Muscle layer of duodenum (tissue), 2 donors: ENCODE data around the gene MYBPH.

Experiments used
- H3K27ac ChIP-seq: one replicate; pipeline ENCODE4 v1.7.0; 2013; ENCODE audit warnings: mild to moderate bottlenecking, low read length
- H3K27me3 ChIP-seq: one replicate; pipeline ENCODE4 v1.7.0; 2013; ENCODE audit warnings: low read depth, mild to moderate bottlenecking, control low read depth, low read length
- H3K36me3 ChIP-seq, 2 donors: one replicate each; pipeline ENCODE4 v1.7.0; 2013; ENCODE audit warnings: low read length in 2 of 2, control low read depth in 1 of 2, mild to moderate bottlenecking in 1 of 2; ENCODE audit not compliant: insufficient read depth in 2 of 2, control insufficient read depth in 1 of 2
- H3K4me1 ChIP-seq, 2 donors: one replicate each; pipeline ENCODE4 v1.7.0; 2013; ENCODE audit warnings: low read length in 2 of 2, mild to moderate bottlenecking in 2 of 2, control low read depth in 1 of 2, moderate library complexity in 1 of 2; ENCODE audit not compliant: insufficient read depth in 2 of 2, control insufficient read depth in 1 of 2
- H3K4me3 ChIP-seq, 2 donors: one replicate each; pipeline ENCODE4 v1.7.0; 2013; ENCODE audit warnings: low read length in 2 of 2, low read depth in 1 of 2, mild to moderate bottlenecking in 1 of 2
- H3K9me3 ChIP-seq, 2 donors: one replicate each; pipeline ENCODE4 v1.7.0; 2013; ENCODE audit warnings: low read length in 2 of 2, control low read depth in 1 of 2, mild to moderate bottlenecking in 1 of 2; ENCODE audit not compliant: control insufficient read depth in 1 of 2
- donor health status: healthy.

The MYBPH gene

DNA sequence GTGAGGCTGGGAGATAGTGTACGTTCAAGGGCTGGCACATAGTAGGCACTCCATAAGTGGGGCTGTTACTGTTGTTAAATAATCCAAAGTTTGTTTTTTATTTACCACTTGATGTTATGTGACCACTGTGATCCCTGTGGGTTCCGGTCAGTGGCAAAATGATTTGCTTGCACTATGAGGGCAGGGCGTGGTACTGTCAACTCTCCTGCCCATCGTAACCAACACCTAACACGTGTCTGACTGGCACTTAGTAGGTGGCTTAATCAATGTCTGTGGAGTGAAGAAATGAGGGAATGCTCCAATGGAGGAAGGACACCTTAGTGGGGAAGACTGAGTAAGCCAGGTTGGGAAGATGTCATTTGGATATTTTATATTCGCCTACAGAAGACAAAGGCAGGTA lies 33.5 kb downstream of the MYBPH start:
- no peaks in the 10 kb centered on the region for H3K9me3 ChIP-seq
- H3K4me1 ChIP-seq = no peaks in the 10 kb centered on the region
- H3K27ac ChIP-seq = no peak overlapping the region
- no peak overlapping the region for H3K4me3 ChIP-seq
- no peaks in the 10 kb centered on the region for H3K36me3 ChIP-seq
- peaks cover 4% of the 10 kb centered on the region for H3K27me3 ChIP-seq

DNA sequence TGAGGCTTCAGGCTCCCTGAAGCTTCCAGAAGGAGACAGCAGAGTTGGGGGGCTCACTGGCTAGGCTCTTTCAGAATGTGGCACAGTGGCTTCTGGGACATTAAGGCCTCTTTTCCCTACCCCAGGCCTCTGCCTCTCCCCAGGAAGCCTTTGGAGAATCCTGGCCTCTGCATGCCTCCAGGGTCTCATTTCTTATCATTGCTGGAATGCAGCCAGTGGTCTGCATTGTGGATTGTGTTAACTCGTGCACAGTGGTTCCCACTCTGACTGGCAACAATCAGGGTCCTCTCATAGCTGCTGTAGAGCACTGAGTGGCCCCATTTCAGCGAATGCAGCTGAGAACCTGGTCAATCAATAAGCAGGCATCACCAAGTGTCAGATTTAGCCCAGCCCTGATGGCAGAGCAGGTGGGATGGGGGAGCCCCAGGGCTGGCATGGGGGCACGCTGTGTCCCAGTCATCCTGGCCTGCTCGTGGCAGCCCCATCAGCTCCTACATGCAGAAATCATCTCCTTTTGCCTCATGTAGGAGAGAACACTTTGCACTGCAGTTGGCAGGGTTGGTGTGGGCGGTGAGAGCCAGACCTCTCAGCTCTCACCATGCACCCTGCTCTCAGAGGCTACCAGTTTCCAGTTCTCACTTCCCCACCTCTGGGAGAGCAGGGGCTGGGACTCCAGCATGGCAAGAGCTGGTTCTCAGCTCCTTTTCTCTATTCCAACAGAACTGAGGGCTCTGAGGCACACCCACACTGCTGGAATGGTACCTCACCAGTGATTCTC lies 34.7 kb downstream of the MYBPH start:
- Histone ChIP-seq H3K36me3 (no peaks in the 10 kb centered on the region), H3K4me1 (no peaks in the 10 kb centered on the region), H3K9me3 (no peaks in the 10 kb centered on the region), H3K27me3 (peaks cover 4% of the 10 kb centered on the region), H3K4me3 (no peak overlapping the region), H3K27ac (no peak overlapping the region)

DNA sequence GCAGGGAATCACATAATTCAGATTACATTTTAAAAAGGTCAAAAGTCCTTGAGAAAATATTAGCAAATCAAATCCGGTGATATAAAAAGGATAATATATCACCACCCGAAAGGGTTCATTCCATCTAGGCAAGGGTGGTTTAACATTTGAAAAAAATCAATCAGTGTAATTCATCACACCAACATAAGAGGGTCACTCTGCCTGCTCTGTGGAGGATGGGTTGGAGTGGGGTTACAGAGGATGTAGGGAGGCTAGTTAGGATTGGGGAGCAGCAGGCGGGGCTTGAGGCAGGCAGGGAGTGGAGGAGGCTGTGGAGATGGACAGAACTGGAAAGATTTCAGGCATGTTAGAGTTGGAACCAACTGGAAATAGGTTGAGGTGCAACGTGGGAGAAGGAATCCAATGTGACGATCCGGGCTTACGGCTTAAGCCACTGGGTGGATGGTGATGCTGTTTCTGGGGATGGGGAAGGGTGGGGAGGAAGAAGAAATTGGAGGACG lies 35.6 kb downstream of the MYBPH start:
- H3K27ac ChIP-seq = no peak overlapping the region
- H3K9me3 ChIP-seq = no peaks in the 10 kb centered on the region
- no peaks in the 10 kb centered on the region for H3K36me3 ChIP-seq
- H3K4me1 ChIP-seq = no peaks in the 10 kb centered on the region
- peaks cover 4% of the 10 kb centered on the region for H3K27me3 ChIP-seq
- H3K4me3 ChIP-seq = no peak overlapping the region

DNA sequence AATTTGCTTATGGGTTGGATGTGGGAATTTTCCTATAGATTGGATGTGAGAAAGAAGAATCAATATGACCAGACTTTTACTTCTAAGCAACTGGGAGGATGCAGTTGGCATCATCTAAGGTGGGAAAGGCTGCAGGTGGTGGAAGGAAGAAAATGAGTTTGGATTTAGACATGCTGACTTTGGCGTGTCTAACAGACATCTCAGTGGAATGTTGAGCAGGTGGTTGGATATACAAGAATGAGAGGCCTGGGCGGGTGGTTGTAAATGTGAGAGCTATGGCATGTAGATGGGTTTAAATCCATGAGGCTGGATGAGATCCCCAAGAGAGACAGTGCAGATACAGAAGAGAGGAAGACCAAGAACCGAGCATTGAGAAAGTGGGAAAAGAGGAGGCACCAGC lies 37.6 kb downstream of the MYBPH start:
- Histone ChIP-seq H3K4me1 (no peaks in the 10 kb centered on the region), H3K27ac (no peak overlapping the region), H3K4me3 (no peak overlapping the region), H3K36me3 (no peaks in the 10 kb centered on the region), H3K9me3 (no peaks in the 10 kb centered on the region), H3K27me3 (peaks cover 4% of the 10 kb centered on the region)

DNA sequence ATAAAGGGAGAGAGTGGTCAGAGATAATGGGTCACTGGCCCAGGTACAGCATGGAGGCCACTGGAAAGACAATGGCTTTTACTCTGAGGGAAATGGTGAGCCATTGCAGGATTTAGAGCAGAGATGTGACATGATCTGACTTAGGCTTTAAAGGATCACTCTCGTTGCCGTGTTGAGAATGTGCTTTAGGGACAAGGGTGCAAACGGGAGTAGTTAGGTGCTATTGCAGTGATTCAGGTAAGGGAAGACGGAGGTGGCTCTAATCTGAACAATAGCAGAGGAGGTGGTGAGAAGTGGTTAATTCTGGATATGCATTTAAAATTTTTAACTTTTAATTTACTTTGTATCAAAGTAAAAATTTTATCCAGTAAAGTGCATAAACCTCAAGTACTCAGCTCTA lies 38.3 kb downstream of the MYBPH start:
- H3K4me3 ChIP-seq = no peak overlapping the region
- no peak overlapping the region for H3K27ac ChIP-seq
- no peaks in the 10 kb centered on the region for H3K4me1 ChIP-seq
- H3K9me3 ChIP-seq = no peaks in the 10 kb centered on the region
- peaks cover 4% of the 10 kb centered on the region for H3K27me3 ChIP-seq
- no peaks in the 10 kb centered on the region for H3K36me3 ChIP-seq

DNA sequence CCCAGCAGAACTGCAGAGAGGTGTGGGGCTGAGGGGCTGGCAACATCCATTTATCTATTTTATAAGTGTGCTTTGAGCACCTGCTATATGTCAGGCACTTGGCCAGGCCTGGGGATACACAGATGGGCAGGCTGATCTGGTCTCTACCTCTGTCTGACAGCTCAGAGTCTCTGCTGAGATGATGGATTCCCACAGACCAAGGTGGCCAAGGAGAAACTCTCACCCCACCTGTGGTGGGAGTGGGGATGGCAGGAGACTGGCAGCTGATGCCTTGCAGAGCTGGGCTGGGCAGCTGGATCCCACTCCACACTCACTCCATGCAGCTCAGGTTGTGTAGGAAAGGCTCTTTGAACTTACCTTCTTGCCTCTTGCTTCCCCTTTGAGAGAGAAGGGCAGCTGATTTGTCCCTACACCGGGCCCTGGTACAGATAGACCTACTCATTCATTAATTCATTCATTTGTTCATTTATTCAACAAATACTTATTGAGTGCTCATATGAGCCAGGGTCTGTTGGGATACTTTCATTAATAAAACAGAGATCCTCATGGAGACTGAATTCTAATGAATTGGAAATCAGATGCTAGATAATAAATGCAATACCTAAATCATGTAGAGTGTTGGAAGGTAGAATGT lies 39.1 kb downstream of the MYBPH start:
- H3K9me3 ChIP-seq = no peaks in the 10 kb centered on the region
- no peak overlapping the region for H3K27ac ChIP-seq
- H3K4me1 ChIP-seq = no peaks in the 10 kb centered on the region
- H3K36me3 ChIP-seq = no peaks in the 10 kb centered on the region
- no peak overlapping the region for H3K4me3 ChIP-seq
- H3K27me3 ChIP-seq = no peaks in the 10 kb centered on the region

DNA sequence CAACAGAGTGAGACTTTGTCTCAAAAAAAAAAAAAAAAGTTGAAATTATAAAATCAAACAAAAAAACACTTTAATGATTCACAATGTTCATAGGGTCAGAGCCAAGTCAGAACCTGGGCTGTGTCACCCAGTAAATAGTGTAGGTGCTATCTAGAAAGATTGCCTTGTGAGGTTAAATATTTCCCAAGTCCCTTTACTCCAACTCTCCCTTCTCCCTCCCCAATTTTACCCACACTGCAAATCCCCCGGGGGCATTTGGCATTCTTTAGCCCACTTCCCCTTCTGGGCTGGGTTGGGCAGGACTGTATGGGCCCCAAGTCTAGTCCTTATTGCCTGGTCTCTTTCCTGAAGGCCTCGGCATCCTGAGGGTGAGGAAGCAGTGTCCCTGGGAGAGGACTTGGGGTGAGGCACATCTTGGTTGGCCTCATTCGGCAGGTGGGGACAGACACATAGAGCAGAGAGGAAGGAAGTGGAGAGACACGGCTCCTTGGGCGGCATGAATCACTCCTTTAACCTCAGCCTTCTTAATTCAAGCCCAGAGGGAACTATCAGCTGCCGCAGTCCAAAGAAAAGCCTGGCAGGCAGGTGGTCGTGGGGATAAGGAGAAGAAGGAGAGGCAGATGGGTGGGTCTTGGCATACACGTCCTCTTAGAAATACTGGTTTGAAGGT lies 39.9 kb downstream of the MYBPH start:
- Histone ChIP-seq H3K27me3 (no peaks in the 10 kb centered on the region), H3K9me3 (no peaks in the 10 kb centered on the region), H3K4me3 (no peak overlapping the region), H3K27ac (no peak overlapping the region), H3K36me3 (no peaks in the 10 kb centered on the region), H3K4me1 (no peaks in the 10 kb centered on the region)

DNA sequence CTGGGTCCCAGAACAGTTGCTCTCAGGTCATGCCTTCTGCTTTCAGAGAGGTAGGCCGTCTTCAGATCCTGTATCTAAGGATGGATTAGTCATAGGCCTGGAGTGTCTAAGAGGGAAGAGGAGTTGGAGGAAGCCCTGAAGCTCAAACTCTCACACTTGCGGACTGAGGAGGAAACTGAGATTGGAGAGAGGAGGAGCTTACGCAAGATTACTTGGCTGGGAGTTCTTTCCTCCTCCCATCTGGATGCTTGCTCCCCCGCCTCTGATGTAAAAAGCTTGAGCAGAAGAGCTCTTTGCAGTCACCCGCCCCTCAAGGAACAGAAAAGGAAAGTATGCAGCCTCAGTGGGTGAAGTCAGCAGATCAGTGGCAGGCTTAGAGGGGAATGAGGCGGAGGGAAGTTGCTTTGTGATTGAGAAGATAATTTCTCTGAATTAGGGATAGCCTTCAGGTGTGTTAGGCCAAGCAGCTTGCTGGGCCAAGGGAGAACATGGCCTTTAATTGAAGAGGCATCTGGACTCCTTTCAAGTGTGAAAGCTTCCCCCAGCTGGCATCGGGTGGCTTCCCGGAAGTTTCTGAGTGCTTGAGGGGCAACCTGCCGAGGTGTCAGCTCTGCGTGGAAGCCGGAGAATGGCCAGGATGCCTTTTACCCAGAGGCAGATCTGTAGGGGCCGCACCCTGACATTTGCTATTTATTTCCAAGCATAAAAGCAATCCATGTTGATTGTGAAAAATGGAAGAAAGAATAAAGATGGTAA lies 41.5 kb downstream of the MYBPH start:
- Histone ChIP-seq H3K4me3 (no peak overlapping the region), H3K27ac (no peak overlapping the region), H3K9me3 (no peaks in the 10 kb centered on the region), H3K4me1 (peaks cover 0 to 9% of the 10 kb centered on the region in 2 donors), H3K36me3 (no peaks in the 10 kb centered on the region), H3K27me3 (no peaks in the 10 kb centered on the region)

DNA sequence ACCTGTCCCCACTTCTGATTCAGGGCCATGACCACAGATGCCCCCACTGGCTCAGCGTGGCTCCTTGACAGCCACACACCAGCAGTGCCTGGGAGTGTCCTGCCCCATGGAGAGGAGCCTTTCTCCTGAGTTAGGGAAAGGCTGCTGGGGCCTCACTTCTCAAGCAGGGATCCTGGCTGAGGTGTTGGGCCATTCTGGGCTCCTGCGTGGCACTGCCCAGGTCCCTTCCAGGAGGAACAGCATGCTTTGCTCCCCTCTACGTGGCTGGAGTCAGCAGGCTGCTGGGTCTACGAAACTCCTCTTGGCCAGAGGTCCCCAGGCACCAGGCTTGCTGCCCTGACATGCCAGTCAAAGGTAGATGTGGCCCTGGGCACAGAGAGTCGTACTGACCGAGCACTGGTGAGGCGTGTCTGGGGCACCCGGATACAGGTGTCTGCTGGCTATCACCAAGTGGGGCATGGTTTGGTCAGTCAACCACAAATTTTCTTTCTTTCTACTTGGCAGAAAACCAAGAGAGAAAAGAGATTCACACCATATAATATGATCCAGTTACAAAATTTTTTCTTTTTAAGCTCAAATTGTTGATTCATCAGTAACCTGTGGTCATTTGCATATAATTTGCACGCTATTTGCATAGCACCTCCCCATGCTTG lies 44.0 kb downstream of the MYBPH start:
- Histone ChIP-seq H3K27ac (no peak overlapping the region), H3K4me1 (peaks cover 4 to 28% of the 10 kb centered on the region in 2 donors), H3K4me3 (no peak overlapping the region)

DNA sequence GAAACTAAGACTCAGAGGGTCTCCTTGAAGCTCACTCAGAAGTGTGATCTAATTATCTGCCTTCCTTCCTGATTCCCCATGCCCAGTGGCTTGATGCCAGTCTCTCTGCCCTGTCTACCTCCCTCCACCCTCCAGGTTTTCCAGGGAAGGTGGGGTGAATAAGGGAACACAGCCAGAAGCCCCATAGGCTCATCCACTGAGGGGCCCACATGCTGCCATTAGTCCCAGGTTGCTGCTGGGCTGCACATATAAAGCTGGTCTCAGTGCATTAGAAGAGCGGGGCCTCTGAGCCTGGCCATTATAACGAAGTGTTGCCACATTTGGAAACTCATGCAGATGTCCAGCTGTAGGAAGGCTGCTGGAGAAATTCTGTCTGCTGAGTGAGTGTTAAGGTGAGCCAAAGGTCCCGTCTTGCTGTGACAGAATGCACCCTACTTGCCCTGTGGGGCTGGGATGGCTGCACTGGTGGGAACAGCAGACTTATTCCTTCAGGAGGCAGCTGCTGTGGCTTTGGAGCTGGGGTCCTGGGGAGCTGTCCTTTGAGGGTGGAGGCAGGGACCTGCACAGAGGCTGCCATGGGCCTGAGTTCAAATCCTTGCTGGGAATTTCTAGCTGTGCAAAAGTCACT lies 45.2 kb downstream of the MYBPH start:
- H3K27ac ChIP-seq = no peak overlapping the region
- H3K9me3 ChIP-seq = no peaks in the 10 kb centered on the region
- H3K27me3 ChIP-seq = no peaks in the 10 kb centered on the region
- H3K4me1 ChIP-seq = peaks cover 4 to 39% of the 10 kb centered on the region in 2 donors
- no peak overlapping the region for H3K4me3 ChIP-seq
- no peaks in the 10 kb centered on the region for H3K36me3 ChIP-seq

More for the DNA sequence above, 44.0 kb downstream of the MYBPH start:
- no peaks in the 10 kb centered on the region for H3K9me3 ChIP-seq
- no peaks in the 10 kb centered on the region for H3K36me3 ChIP-seq
- no peaks in the 10 kb centered on the region for H3K27me3 ChIP-seq
